Natural killer cell treated with Interleukin-12 subunit alpha and Interleukin-12 subunit beta and Interleukin-15 and Interleukin-18, amount 100 ng/mL, for 72 hours (primary cell): ENCODE results near the gene STK32C. TPM values are rescaled to one million over a fixed set of nuclear protein-coding genes. Genes with fewer than 3 reads are reported as not detected.
A peak's percentile ranks its signal among the peaks of the same experiment; 100 is the strongest.

Experiments used
- ATAC-seq, 2 donors: fragments of 150-1000 bp; cut with Tn5 transposase in 1 of 2; sonication (Bioruptor Pico), chemical (Tn5 transposase) in 1 of 2; 2 replicates each; pipeline ENCODE4 v1.10.0; 2021
- DNase-seq: peaks from one replicate; pipeline ENCODE4 v3.0.0; 2022; ENCODE audit warnings: low spot score
- H3K27ac Mint-ChIP-seq, 2 donors: 1 replicate in 1 of 2; 2 replicates in 1 of 2; pipeline ENCODE4 v1.8.0; 2022; ENCODE audit warnings: mixed read lengths in 2 of 2, mild to moderate bottlenecking in 1 of 2, moderate library complexity in 1 of 2
- H3K27me3 Mint-ChIP-seq, 2 donors: 1 replicate in 1 of 2; 2 replicates in 1 of 2; pipeline ENCODE4 v1.8.0; 2022; ENCODE audit warnings: mixed read lengths in 2 of 2
- H3K36me3 Mint-ChIP-seq: one replicate; pipeline ENCODE4 v1.8.0; 2022; ENCODE audit warnings: mixed read lengths
- H3K4me1 Mint-ChIP-seq, 2 donors: 1 replicate in 1 of 2; 2 replicates in 1 of 2; pipeline ENCODE4 v1.8.0; 2022; ENCODE audit warnings: low read depth in 2 of 2, mixed read lengths in 2 of 2, mild to moderate bottlenecking in 1 of 2
- H3K4me3 Mint-ChIP-seq: one replicate; pipeline ENCODE4 v1.8.0; 2022; ENCODE audit warnings: mixed read lengths
- H3K9me3 Mint-ChIP-seq: 2 replicates; pipeline ENCODE4 v1.8.0; 2022; ENCODE audit warnings: mixed read lengths
- total RNA-seq, 2 donors: library from RNA; stranded (reverse); gene quantifications; one replicate each; pipeline ENCODE4 v1.2.3, GENCODE V29; 2022

STK32C gene
- total RNA-seq, 2 donors from 2014 or later = 29.2 to 34.6 TPM

- Mint-ChIP-seq H3K36me3 (no peaks in the 10 kb centered on the region), H3K27ac (no peak overlapping the region), H3K27me3 (no peaks in the 10 kb centered on the region), H3K4me1 (peaks cover 0 to 2% of the 10 kb centered on the region in 2 donors), H3K9me3 (no peaks in the 10 kb centered on the region), H3K4me3 (no peak overlapping the region)
- DNase-seq (no peak), ATAC-seq (no peak)
These were observed 68.4 kb downstream of the STK32C start for GRCh38 chr10:132239126-132240031.

GRCh38 chr10:132238371-132239125 lies 69.2 kb downstream of the STK32C start:
- H3K4me1 Mint-ChIP-seq = peaks cover 0 to 2% of the 10 kb centered on the region in 2 donors

GRCh38 chr10:132237871-132238270 lies 69.9 kb downstream of the STK32C start:
- peaks cover 0 to 2% of the 10 kb centered on the region in 2 donors for H3K4me1 Mint-ChIP-seq
- H3K36me3 Mint-ChIP-seq = no peaks in the 10 kb centered on the region
- ATAC-seq (no peak), DNase-seq (no peak)
- H3K27me3 Mint-ChIP-seq = no peaks in the 10 kb centered on the region
- no peak overlapping the region for H3K27ac Mint-ChIP-seq
- no peaks in the 10 kb centered on the region for H3K9me3 Mint-ChIP-seq
- no peak overlapping the region for H3K4me3 Mint-ChIP-seq

More at GRCh38 chr10:132238371-132239125, 69.2 kb downstream of the STK32C start:
- Mint-ChIP-seq H3K27ac (no peak overlapping the region), H3K36me3 (no peaks in the 10 kb centered on the region), H3K27me3 (no peaks in the 10 kb centered on the region), H3K4me3 (no peak overlapping the region), H3K9me3 (no peaks in the 10 kb centered on the region)
- ATAC-seq = no peak
- no peak for DNase-seq

GRCh38 chr10:132237396-132237795 lies 70.4 kb downstream of the STK32C start:
- Mint-ChIP-seq H3K36me3 (no peaks in the 10 kb centered on the region), H3K4me3 (no peak overlapping the region), H3K27ac (no peak overlapping the region), H3K4me1 (peaks cover 0 to 2% of the 10 kb centered on the region in 2 donors), H3K27me3 (no peaks in the 10 kb centered on the region), H3K9me3 (no peaks in the 10 kb centered on the region)
- no peak for DNase-seq
- ATAC-seq = no peak

GRCh38 chr10:132236881-132237280 lies 70.9 kb downstream of the STK32C start:
- H3K4me1 Mint-ChIP-seq = peaks cover 0 to 7% of the 10 kb centered on the region in 2 donors
- ATAC-seq = no peak
- no peak overlapping the region for H3K4me3 Mint-ChIP-seq
- H3K36me3 Mint-ChIP-seq = no peaks in the 10 kb centered on the region
- no peak for DNase-seq
- H3K27me3 Mint-ChIP-seq = no peaks in the 10 kb centered on the region
- no peak overlapping the region for H3K27ac Mint-ChIP-seq
- H3K9me3 Mint-ChIP-seq = no peaks in the 10 kb centered on the region

- ATAC-seq (no peak), DNase-seq (no peak)
- no peaks in the 10 kb centered on the region for H3K9me3 Mint-ChIP-seq
- no peak overlapping the region for H3K4me3 Mint-ChIP-seq
- no peaks in the 10 kb centered on the region for H3K27me3 Mint-ChIP-seq
- H3K27ac Mint-ChIP-seq = no peak overlapping the region
- peaks cover 0 to 13% of the 10 kb centered on the region in 2 donors for H3K4me1 Mint-ChIP-seq
- no peaks in the 10 kb centered on the region for H3K36me3 Mint-ChIP-seq
These were observed 71.6 kb downstream of the STK32C start for GRCh38 chr10:132236161-132236560.

GRCh38 chr10:132234860-132235259 lies 72.9 kb downstream of the STK32C start:
- DNase-seq (no peak), ATAC-seq (no peak)
- H3K36me3 Mint-ChIP-seq = no peaks in the 10 kb centered on the region
- no peaks in the 10 kb centered on the region for H3K27me3 Mint-ChIP-seq
- no peak overlapping the region for H3K27ac Mint-ChIP-seq
- no peak overlapping the region for H3K4me3 Mint-ChIP-seq
- no peaks in the 10 kb centered on the region for H3K9me3 Mint-ChIP-seq
- peaks cover under 1 to 18% of the 10 kb centered on the region in 2 donors for H3K4me1 Mint-ChIP-seq

- ATAC-seq (no peak), DNase-seq (no peak)
- Mint-ChIP-seq H3K9me3 (no peaks in the 10 kb centered on the region), H3K27me3 (no peaks in the 10 kb centered on the region), H3K27ac (peak overlapping the region in 1 of 2 donors; percentile 82), H3K4me1 (peaks cover 10 to 23% of the 10 kb centered on the region in 2 donors), H3K36me3 (no peaks in the 10 kb centered on the region), H3K4me3 (no peak overlapping the region)
These were observed 74.2 kb downstream of the STK32C start for GRCh38 chr10:132233501-132234085.

GRCh38 chr10:132232981-132233380 lies 74.8 kb downstream of the STK32C start:
- H3K4me3 Mint-ChIP-seq = no peak overlapping the region
- peak overlapping the region in 1 of 2 donors; percentile 82 for H3K27ac Mint-ChIP-seq
- DNase-seq (no peak), ATAC-seq (no peak)
- H3K4me1 Mint-ChIP-seq = peaks cover 10 to 21% of the 10 kb centered on the region in 2 donors
- H3K36me3 Mint-ChIP-seq = no peaks in the 10 kb centered on the region
- H3K27me3 Mint-ChIP-seq = no peaks in the 10 kb centered on the region
- no peaks in the 10 kb centered on the region for H3K9me3 Mint-ChIP-seq

GRCh38 chr10:132232023-132232951 lies 75.5 kb downstream of the STK32C start:
- Mint-ChIP-seq H3K9me3 (no peaks in the 10 kb centered on the region), H3K36me3 (peaks cover 3% of the 10 kb centered on the region), H3K4me1 (peaks cover 15 to 24% of the 10 kb centered on the region in 2 donors), H3K27ac (peak overlapping the region in 1 of 2 donors; percentile 82), H3K4me3 (no peak overlapping the region), H3K27me3 (no peaks in the 10 kb centered on the region)
- ATAC-seq = no peak
- DNase-seq = no peak

GRCh38 chr10:132231656-132232022 lies 76.1 kb downstream of the STK32C start:
- no peak overlapping the region for H3K4me3 Mint-ChIP-seq
- H3K9me3 Mint-ChIP-seq = no peaks in the 10 kb centered on the region
- H3K27ac Mint-ChIP-seq = peak overlapping the region in 1 of 2 donors; percentile 82
- H3K27me3 Mint-ChIP-seq = no peaks in the 10 kb centered on the region
- ATAC-seq (no peak), DNase-seq (no peak)
- H3K36me3 Mint-ChIP-seq = peaks cover 6% of the 10 kb centered on the region
- H3K4me1 Mint-ChIP-seq = peaks cover 18 to 26% of the 10 kb centered on the region in 2 donors

GRCh38 chr10:132230557-132231210 lies 77.1 kb downstream of the STK32C start:
- Mint-ChIP-seq H3K27ac (peak overlapping the region; percentile 79 to 82), H3K27me3 (no peaks in the 10 kb centered on the region), H3K36me3 (peaks cover 6% of the 10 kb centered on the region), H3K9me3 (no peaks in the 10 kb centered on the region), H3K4me1 (peaks cover 18 to 26% of the 10 kb centered on the region in 2 donors), H3K4me3 (peak overlapping the region; percentile 74)
- no peak for ATAC-seq
- DNase-seq = no peak
